Measurements from ENCODE around the gene C5orf47. TPM values are rescaled to one million over a fixed set of nuclear protein-coding genes. Genes with fewer than 3 reads are reported as not detected.

Gene C5orf47
- 0.31 TPM for total RNA-seq

GRCh38 chr5:173988554-173989431 is at the start of gene C5orf47:
C5orf47 (plus strand) TSS chr5:173989170; CDS start chr5:173989264, 94 bp downstream.

GRCh38 chr5:174045470-174046025 is 56.6 kb downstream of the C5orf47 start, which contains the start of gene NSG2:
NSG2 (plus strand) TSS chr5:174045706; CDS start chr5:174046756, 1,050 bp downstream.

Other genes with a start within 250 kb of the C5orf47 start
- gene CPEB4, start 100.8 kb upstream of the C5orf47 start, total RNA-seq: 85.8 TPM
- 497 TPM for gene NSG2, start 56.5 kb downstream of the C5orf47 start, total RNA-seq